DOHH2 (cell line): ENCODE results near the gene RAF1.

ENCODE experiments used
- EZH2phosphoT487 ChIP-seq: fragments of 200-600 bp; sonication (generic); IDR thresholded peaks from 2 replicates; pipeline ENCODE4 v1.6.1; 2017; ENCODE audit warnings: borderline replicate concordance, mild to moderate bottlenecking, antibody characterized with exemption, low read length, moderate library complexity, mixed read lengths
- TF ChIP-seq, protein P1 (sequence below): fragments of 200-600 bp; sonication (generic); IDR thresholded peaks from one replicate; pipeline ENCODE4 v1.5.1; 2014; ENCODE audit warnings: antibody characterized with exemption, mild to moderate bottlenecking, low read depth, low read length; ENCODE audit not compliant: poor library complexity, severe bottlenecking

DNA sequence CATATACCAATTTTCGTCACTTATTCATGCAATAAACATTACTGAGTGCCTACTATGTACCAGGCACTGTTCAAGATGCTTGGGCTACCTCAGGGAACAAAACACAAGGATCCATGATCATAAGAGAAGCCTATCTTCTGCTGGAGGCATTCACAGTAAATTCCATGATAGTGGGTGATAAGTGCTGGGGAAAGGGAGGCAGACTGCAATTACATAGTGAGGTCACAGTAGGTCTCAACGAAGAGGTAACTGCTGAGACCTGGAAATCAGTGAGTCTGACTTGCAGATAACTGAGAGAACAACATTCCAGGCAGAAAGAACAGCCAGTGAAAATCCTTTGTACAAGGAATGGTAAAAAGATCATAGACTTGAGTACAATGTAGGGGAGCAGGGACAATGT is 33.6 kb downstream of the RAF1 start:
- TF ChIP-seq, protein P1, sequence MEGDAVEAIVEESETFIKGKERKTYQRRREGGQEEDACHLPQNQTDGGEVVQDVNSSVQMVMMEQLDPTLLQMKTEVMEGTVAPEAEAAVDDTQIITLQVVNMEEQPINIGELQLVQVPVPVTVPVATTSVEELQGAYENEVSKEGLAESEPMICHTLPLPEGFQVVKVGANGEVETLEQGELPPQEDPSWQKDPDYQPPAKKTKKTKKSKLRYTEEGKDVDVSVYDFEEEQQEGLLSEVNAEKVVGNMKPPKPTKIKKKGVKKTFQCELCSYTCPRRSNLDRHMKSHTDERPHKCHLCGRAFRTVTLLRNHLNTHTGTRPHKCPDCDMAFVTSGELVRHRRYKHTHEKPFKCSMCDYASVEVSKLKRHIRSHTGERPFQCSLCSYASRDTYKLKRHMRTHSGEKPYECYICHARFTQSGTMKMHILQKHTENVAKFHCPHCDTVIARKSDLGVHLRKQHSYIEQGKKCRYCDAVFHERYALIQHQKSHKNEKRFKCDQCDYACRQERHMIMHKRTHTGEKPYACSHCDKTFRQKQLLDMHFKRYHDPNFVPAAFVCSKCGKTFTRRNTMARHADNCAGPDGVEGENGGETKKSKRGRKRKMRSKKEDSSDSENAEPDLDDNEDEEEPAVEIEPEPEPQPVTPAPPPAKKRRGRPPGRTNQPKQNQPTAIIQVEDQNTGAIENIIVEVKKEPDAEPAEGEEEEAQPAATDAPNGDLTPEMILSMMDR = no peak
- no peak for TF ChIP-seq EZH2phosphoT487
